K562 (cell line): ENCODE results near the gene LDLR. TPM values are rescaled to one million over a fixed set of nuclear protein-coding genes. Genes with fewer than 3 reads are reported as not detected.
A peak's percentile ranks its signal among the peaks of the same experiment; 100 is the strongest.

Source experiments
- ARID1B ChIP-seq: fragments of 450-650 bp; IDR thresholded peaks from 2 replicates; pipeline ENCODE4 v1.6.1; 2016; ENCODE audit warnings: antibody characterized with exemption, mild to moderate bottlenecking, inconsistent platforms
- BCOR ChIP-seq: fragments of 450-650 bp; IDR thresholded peaks from 2 replicates; pipeline ENCODE4 v1.6.1; 2016
- BRD9 ChIP-seq: fragments of 450-650 bp; IDR thresholded peaks from 2 replicates; pipeline ENCODE4 v1.6.1; 2018; ENCODE audit warnings: low read depth; ENCODE audit not compliant: partially characterized antibody
- CAMTA2 ChIP-seq: fragments of 250-450 bp; sonication (Bioruptor Pico); conservative IDR thresholded peaks from 2 replicates; pipeline ENCODE4 v1.5.1; 2022
- CGGBP1 ChIP-seq: fragments of 250-450 bp; sonication (Bioruptor Pico); IDR thresholded peaks from 2 replicates; pipeline ENCODE4 v1.9.0; 2021; ENCODE audit warnings: mild to moderate bottlenecking
- CREM ChIP-seq: IDR thresholded peaks from 2 replicates; pipeline ENCODE4 v1.6.1; 2014; ENCODE audit warnings: antibody characterized with exemption, low read depth
- CXXC5 ChIP-seq: fragments of 250-450 bp; sonication (Bioruptor Pico); IDR thresholded peaks from 2 replicates; pipeline ENCODE4 v1.8.0; 2022; ENCODE audit warnings: inconsistent platforms, mild to moderate bottlenecking, moderate library complexity
- ETV6 ChIP-seq, 3 experiments: fragments of 150-350 bp in 1 of 3; sonication (generic) in 1 of 3; formaldehyde crosslinking in 1 of 3; IDR thresholded peaks; 2 replicates each; pipeline versions ENCODE4 v1.6.1 to v1.8.0; 2014 to 2022; ENCODE audit warnings: borderline replicate concordance in 2 of 3, low read depth in 2 of 3, antibody characterized with exemption in 1 of 3, low read length in 1 of 3, mild to moderate bottlenecking in 1 of 3, missing genetic modification reagents in 1 of 3
- FOXA3 ChIP-seq, 2 experiments: fragments of 450-650 bp in 1 of 2; sonication (generic) in 1 of 2; formaldehyde crosslinking; IDR thresholded peaks in 1 of 2; conservative IDR thresholded peaks in 1 of 2; 2 replicates each; pipeline versions ENCODE4 v1.4.0 to v1.8.0; 2020 to 2022; ENCODE audit warnings: mild to moderate bottlenecking in 2 of 2, missing genetic modification reagents in 1 of 2
- GTF2A2 ChIP-seq: IDR thresholded peaks from 2 replicates; pipeline ENCODE4 v1.6.1; 2016; ENCODE audit warnings: mild to moderate bottlenecking, missing genetic modification characterization, missing compliant biosample characterization
- HDAC1 ChIP-seq, 2 experiments: fragments of 450-650 bp; IDR thresholded peaks; 2 replicates each; pipeline ENCODE4 v1.6.1; 2016 to 2017; ENCODE audit warnings: inconsistent platforms in 1 of 2, mild to moderate bottlenecking in 1 of 2, moderate library complexity in 1 of 2
- HDAC6 ChIP-seq: IDR thresholded peaks from 2 replicates; pipeline ENCODE4 v1.6.1; 2012; ENCODE audit warnings: low read depth, mild to moderate bottlenecking, control low read depth, inconsistent platforms, low read length, moderate library complexity
- MCM7 ChIP-seq, 2 experiments: fragments of 450-650 bp; IDR thresholded peaks; 2 replicates each; pipeline ENCODE4 v1.6.1; 2016 to 2018
- MTA2 ChIP-seq: fragments of 450-650 bp; IDR thresholded peaks from 2 replicates; pipeline ENCODE4 v1.6.1; 2016; ENCODE audit warnings: low read depth
- NFYB ChIP-seq: IDR thresholded peaks from 2 replicates; pipeline ENCODE4 v1.6.1; 2011; ENCODE audit warnings: mild to moderate bottlenecking, moderate library complexity; ENCODE audit not compliant: insufficient read length; ENCODE audit errors: extremely low read depth
- PHF8 ChIP-seq: fragments of 200-600 bp; sonication (generic); IDR thresholded peaks from 2 replicates; pipeline ENCODE4 v1.6.1; 2012; ENCODE audit warnings: mixed run types, mild to moderate bottlenecking, inconsistent platforms, low read length, moderate library complexity, borderline replicate concordance
- RBM14 ChIP-seq: fragments of 200-400 bp; formaldehyde crosslinking; IDR thresholded peaks from 2 replicates; pipeline ENCODE4 v1.6.1; 2018; ENCODE audit warnings: low read depth, mild to moderate bottlenecking, low read length, moderate library complexity, borderline replicate concordance; ENCODE audit not compliant: insufficient read depth
- SMARCA5 ChIP-seq: fragments of 450-650 bp; IDR thresholded peaks from 2 replicates; pipeline ENCODE4 v1.6.1; 2016
- SMARCC2 ChIP-seq: fragments of 450-650 bp; IDR thresholded peaks from 2 replicates; pipeline ENCODE4 v1.6.1; 2017; ENCODE audit warnings: antibody characterized with exemption, moderate library complexity, mild to moderate bottlenecking, low read depth
- TSC22D4 ChIP-seq: fragments of 450-650 bp; IDR thresholded peaks from 2 replicates; pipeline ENCODE4 v1.6.1; 2016; ENCODE audit warnings: missing genetic modification characterization, missing biosample characterization, control low read depth
- ZBTB17 ChIP-seq: fragments of 450-650 bp; formaldehyde crosslinking; IDR thresholded peaks from 2 replicates; pipeline ENCODE4 v1.4.0; 2020; ENCODE audit warnings: mild to moderate bottlenecking
- ZBTB33 ChIP-seq: sonication (generic); formaldehyde crosslinking; IDR thresholded peaks from 2 replicates; pipeline ENCODE4 v1.8.1; 2023; ENCODE audit warnings: mild to moderate bottlenecking, missing genetic modification reagents
- ZNF444 ChIP-seq: fragments of 250-450 bp; sonication (Bioruptor Pico); IDR thresholded peaks from 2 replicates; pipeline ENCODE4 v1.4.0; 2020; ENCODE audit warnings: mild to moderate bottlenecking, moderate library complexity
- ZNF584 ChIP-seq: fragments of 200-800 bp; sonication (Bioruptor generic); IDR thresholded peaks from 2 replicates; pipeline ENCODE4 v1.6.1; 2016; ENCODE audit warnings: low read depth, mild to moderate bottlenecking, missing genetic modification characterization, missing compliant biosample characterization
- ZNF830 ChIP-seq: fragments of 250-450 bp; sonication (Bioruptor Pico); IDR thresholded peaks from 2 replicates; pipeline ENCODE4 v1.5.0; 2021; ENCODE audit warnings: mild to moderate bottlenecking
- polyA plus RNA-seq, 8 experiments: library from polyadenylated mRNA; depleted of rRNA in 4 of 8; stranded (reverse) in 5 of 8; unstranded in 3 of 8; fragments of >200 nt; fragmentation: Nextera tagmentation in 2 of 8; fragmentation: Illumina TruSeq in 1 of 8; extraction: Ambion mirVana in 2 of 8; extraction: Trizol in 1 of 8; gene quantifications; 2 replicates each; pipeline versions ENCODE4 v1.2.1 to v1.2.3, GENCODE V29; 2011 to 2014; ENCODE audit warnings: inconsistent platforms in 1 of 8, missing spikeins in 1 of 8
- total RNA-seq, 7 experiments: library from RNA; depleted of rRNA in 6 of 7; stranded (reverse); fragments of >200 nt in 6 of 7; fragmentation: Illumina TruSeq in 2 of 7; extraction: Trizol in 2 of 7; gene quantifications; 2 replicates each; pipeline versions ENCODE4 v1.2.1 to v1.2.3, GENCODE V29; 2011 to 2021; ENCODE audit warnings: low replicate concordance in 1 of 7

Gene LDLR
- total and polyA plus RNA-seq, 9 of the 15 experiments (the other 6 are each of a cell fraction or from before 2014, with no cell fraction given): 19.9 to 114 (median 56.3) TPM

GRCh38 chr19:11090264-11090996, 1.2 kb downstream of the LDLR start (continued):
- TF ChIP-seq CAMTA2 (CRISPR knock-in tag): 0 out of 2 replicates have a peak, but pooled peaks have one; percentile 25
- no peak for TF ChIP-seq MCM7 (IDR thresholded peaks at IDR 0.05)
- TF ChIP-seq ETV6 (IDR thresholded peaks at IDR 0.05; ENCODE audit: borderline replicate concordance in 1 of 2, low read depth in 2 of 2, low read length in 1 of 2): no peak
- TF ChIP-seq ETV6 (CRISPR knock-in tag; IDR thresholded peaks at IDR 0.05; ENCODE audit: borderline replicate concordance): no peak
- no peak for TF ChIP-seq BCOR
- TF ChIP-seq ZNF830 (CRISPR knock-in tag): no peak
- TF ChIP-seq ZBTB17 (CRISPR knock-in tag): no peak
- no peak for TF ChIP-seq RBM14
- TF ChIP-seq PHF8: peak; percentile 49; the same call in 1 of the 2 replicates
- peak in 1 of 2 experiments; percentile 46; a peak in 1 of 4 replicates for TF ChIP-seq FOXA3 (CRISPR knock-in tag; conservative IDR thresholded peaks at IDR 0.05 in 1 of 2, IDR thresholded peaks at IDR 0.05 in 1 of 2)
- TF ChIP-seq CXXC5: peak; percentile 67
- TF ChIP-seq HDAC1 (IDR thresholded peaks at IDR 0.05): peak in 1 of 2 experiments; percentile 75; a peak in 2 of 4 replicates
- no peak for TF ChIP-seq ZNF444
- TF ChIP-seq CREM: peak; percentile 77
- TF ChIP-seq HDAC6: no peak
- no peak for TF ChIP-seq SMARCC2
- no peak for TF ChIP-seq ARID1B
- TF ChIP-seq ZBTB33 (CRISPR knock-in tag): no peak
- no peak for TF ChIP-seq ZNF584 (CRISPR knock-in tag)
- TF ChIP-seq MTA2: no peak
- TF ChIP-seq CGGBP1: 0 out of 2 replicates have a peak, but pooled peaks have one; percentile 31
- TF ChIP-seq BRD9: no peak
- no peak for TF ChIP-seq GTF2A2 (tag)
- TF ChIP-seq SMARCA5: no peak
- peak; percentile 56 for TF ChIP-seq NFYB
- no peak for TF ChIP-seq TSC22D4 (tag)
